GM18517 (cell line): Measurements from ENCODE around the gene KRT27.

Source experiments
- ATAC-seq: cut with Tn5 transposase; IDR thresholded peaks from one replicate; pipeline ENCODE4 v1.9.1; 2021; ENCODE audit warnings: mild to moderate bottlenecking, moderate library complexity; ENCODE audit not compliant: unreplicated experiment

Gene KRT27

DNA sequence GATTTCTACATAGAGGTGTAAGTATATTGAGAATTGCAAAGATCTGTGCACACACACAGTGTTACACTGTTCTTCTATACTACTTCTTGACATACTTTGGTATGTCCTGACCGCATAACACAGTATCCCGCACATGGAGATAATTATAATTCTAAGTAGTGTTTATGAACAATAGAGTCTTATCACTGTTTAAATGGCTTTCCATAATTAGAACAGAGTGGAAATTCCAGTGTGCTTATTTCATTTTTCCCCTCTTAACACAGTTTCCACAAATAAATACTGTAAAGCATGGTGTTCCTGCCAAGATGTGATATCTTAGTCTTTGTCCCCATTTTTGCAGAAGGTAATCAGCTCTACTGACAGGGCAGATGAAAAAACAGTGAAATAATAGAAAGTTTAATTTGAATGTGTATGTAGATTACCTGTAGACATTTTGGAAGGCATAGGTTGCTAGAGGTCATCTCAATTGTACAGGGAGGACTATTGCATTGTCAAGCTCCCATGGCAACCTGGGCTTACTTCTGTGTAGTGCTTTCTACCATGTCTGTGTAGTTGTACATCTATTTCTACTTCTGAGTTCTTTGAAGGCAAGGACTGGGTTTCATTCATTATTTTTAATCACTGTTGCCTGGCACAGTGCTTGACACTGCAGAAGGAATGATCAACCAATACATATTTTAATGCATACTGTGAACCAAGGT, 27.5 kb upstream of the KRT27 start:
- ATAC-seq: no peak

DNA sequence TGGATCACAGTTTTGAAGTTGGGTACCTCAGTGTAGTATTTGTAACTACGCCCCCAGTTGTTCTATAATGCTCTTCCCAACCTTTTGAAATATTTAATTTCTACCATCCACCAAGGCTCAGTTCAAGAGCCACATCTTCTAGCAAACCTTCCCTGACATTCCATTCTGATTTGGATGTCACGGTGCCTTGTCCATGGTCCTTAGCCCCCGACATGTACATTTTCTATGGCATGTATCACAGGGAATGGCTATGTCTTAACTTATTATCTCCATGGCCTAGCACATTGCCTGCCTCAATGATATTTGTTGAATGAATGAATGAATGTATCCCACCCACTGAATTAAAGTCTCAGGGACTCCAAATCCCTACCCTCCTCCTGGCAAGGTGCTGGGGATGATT, 23.8 kb upstream of the KRT27 start:
- no peak for ATAC-seq

GRCh38 chr17:40803617-40804082, 21.3 kb upstream of the KRT27 start:
- no peak for ATAC-seq

DNA sequence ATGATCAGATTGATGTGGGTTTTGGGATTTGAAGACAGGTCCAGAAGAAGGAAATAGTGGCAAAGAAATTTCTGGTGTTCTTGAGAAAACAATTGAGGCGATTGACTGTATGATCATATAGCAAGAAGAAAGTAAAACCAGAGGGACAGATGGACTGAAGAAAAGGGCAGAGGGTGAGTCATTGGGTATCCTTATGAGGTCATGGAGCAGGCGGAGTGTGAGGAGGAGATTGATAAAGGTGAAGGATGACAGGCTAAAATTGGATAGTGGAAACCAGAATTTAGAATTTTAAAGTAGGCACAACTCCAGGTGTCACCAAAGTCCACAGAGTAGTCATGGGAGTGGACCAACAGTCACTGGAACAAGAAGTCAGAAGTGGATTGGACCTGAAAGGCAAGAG, 18.8 kb upstream of the KRT27 start:
- ATAC-seq: no peak

- ATAC-seq: no peak
Observed at GRCh38 chr17:40800381-40800780, 18.0 kb upstream of the KRT27 start.

- no peak for ATAC-seq
Observed at GRCh38 chr17:40799859-40800258, 17.5 kb upstream of the KRT27 start, which contains the start of gene KRT28. Gene KRT28, minus strand, starts transcription at chr17:40799959. Its CDS starts 66 bp downstream, at chr17:40799893.

- ATAC-seq: no peak
Observed at GRCh38 chr17:40796846-40797245, 14.5 kb upstream of the KRT27 start.

DNA sequence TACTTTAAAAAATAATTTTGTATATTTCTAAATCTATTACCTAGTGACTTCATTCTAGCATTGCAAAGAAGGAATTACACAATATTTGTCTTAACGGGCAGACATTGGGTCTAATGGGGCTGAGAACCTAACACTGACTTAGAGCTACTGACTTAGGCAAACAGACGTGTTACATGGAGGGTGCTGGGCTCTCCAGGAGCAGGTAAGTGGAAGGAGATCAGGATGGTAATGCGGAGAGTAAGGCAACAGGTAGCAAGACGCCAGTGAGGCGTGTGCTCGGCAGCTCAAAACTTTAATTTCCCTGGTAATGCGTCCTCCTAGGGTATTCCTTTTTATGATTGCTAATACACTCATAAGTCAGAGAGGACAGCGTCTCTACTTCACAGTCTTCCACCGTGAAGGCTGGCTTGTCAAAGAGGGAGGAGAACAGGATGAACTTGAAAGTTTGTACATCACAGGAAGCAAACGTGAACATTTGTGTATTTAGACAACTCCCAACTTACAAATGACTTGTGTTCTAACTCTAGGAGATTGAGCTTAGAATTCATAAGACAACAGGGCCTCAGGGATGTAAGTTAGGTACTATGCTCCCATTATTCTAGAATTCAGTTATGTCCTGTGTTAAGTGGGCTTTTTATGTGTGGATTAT, 12.8 kb upstream of the KRT27 start:
- no peak for ATAC-seq

DNA sequence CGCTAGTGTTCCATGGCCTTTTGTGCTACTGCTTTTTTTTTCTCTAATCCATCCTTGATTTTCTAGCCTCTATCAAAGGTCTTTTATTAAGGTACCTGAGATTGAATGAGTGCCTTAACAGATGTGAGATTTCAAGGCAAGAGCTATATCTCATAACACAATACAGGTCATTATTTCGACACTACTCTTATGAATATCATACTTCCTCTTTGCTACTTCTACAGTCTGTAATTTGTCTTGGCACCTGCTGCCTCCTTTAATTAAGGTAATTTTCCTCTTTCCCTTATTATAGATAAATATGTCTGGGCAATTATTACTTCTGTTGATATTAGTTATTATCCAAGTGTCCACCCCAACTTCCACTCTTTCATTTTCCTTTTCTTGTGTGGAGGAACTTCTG, 12.1 kb upstream of the KRT27 start:
- no peak for ATAC-seq

- ATAC-seq: no peak
Observed at GRCh38 chr17:40793832-40794231, 11.5 kb upstream of the KRT27 start.

DNA sequence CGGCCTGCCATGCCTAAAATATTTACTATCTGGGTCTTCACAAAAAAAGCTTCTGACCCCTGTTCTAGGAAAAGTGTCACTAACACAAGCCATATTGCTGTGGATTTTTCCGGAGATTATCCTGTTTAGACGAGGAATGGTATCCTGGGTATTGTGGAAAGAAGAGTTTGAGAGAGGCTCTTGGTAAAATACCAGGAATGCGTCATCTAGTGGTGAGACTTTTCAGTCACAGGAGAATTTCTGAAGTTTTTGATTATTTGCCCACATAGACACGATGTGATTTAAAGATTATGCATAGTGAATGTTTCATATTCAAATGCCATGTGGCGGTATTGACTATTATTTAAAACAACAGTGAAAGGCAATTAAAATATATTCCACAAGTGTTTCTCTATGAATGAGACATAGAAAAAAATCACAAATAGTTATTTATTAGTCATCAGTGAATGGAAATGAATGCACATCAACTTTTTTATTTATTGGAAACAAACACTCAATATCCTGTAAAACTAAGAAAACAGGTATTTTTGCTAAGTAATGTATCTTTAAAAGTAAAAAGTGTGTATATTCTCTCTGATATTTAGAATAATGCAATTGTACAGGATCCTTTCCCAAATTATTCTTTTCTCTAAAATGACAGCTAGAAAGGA, 9.6 kb upstream of the KRT27 start:
- ATAC-seq: no peak

DNA sequence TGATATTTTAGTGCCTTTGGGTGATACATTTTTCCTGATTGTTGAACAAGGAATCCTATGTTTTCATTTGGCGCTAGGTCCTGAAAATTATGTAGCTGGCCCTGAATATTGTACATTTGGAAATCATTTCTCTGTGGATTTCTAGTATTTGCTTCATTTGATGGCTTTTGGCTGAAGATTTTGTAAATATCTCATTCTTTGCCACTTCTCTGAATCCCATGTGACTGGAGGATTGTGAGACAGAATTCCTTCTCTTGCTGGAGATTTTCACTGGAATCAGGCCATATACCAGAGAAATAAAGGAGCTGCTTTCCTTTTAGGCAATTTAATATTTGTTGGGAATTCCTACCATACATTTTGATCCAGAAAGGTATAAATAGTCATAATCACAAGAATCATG, 8.8 kb upstream of the KRT27 start:
- no peak for ATAC-seq

DNA sequence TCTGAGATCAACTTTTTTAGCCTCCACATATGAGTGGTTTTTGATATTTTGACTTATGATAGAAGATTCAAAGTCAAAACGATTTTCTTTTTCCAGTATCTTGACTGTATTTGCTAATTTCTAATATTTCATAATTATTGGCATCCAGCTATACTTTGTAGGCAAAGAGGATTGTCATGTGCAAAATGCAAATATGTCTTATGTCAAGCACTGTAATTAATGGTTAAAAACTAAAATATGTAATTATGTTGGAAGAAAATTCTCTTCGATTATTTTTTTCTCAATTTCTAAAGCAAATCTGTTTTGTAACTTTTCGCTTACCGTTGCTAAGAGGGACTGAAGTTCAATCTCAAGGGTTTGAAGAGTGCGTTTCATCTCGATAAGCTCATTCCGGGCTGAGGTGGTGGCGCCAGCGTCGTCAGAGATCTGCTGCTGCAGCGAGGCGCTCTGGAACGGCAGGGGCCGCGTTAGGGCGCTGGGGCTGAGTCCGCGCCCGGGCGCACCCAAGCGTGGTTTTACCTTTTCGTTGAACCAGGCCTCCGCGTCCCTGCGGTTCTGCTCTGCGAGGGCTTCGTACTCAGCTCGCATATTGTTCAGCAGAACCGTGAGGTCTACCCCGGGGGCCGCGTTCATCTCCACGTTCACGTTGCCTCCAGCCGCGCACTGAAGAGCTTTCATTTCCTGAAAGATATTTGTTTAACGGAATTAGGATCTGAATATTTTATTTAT, 3.0 kb downstream of the KRT27 start:
- no peak for ATAC-seq

DNA sequence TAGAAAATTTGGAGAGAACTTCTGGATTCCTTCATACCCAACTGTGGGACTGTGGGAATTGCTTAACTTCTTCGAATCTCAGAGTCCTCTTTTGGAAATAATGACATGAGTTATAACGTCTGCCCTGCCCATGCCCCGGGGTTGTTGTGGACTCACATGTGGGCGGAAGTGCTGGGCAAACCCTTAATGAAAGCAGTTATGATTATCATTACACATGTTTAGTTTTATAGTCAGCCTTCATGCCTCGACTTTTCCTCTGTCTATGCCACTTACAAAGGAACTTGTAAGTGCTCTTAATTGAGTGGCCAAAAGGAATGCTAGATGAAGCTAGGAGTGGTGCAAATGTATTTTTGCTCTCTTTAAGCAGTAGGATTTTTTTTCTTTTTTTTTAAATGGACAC, 3.9 kb downstream of the KRT27 start:
- no peak for ATAC-seq

- no peak for ATAC-seq
Observed at GRCh38 chr17:40777971-40778370, 4.4 kb downstream of the KRT27 start.

DNA sequence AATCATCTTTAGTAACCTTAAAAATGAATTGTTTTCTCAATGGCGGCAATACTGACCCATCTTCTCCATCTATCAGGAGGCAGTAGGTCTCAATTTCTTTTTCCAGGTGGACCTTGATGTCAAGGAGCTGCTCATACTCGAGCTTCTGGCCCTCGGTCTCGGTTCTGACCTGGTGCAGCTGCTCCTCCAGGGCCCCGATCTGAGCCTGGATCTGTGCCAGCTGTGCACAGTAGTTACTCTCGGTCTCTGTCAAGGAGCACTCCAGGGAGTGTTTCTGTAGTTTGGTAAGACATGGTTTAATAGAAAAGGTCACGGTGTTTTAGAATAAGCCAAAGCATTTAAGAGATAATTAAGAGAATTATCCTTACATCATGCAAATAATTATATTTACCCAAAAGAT, 4.9 kb downstream of the KRT27 start:
- no peak for ATAC-seq

GRCh38 chr17:40775945-40776344, 6.4 kb downstream of the KRT27 start:
- ATAC-seq: no peak

GRCh38 chr17:40772101-40772500, 10.2 kb downstream of the KRT27 start, which contains the start of gene KRT26:
Gene KRT26, minus strand, starts transcription at chr17:40772201. Its CDS starts 88 bp downstream, at chr17:40772113.
- no peak for ATAC-seq

DNA sequence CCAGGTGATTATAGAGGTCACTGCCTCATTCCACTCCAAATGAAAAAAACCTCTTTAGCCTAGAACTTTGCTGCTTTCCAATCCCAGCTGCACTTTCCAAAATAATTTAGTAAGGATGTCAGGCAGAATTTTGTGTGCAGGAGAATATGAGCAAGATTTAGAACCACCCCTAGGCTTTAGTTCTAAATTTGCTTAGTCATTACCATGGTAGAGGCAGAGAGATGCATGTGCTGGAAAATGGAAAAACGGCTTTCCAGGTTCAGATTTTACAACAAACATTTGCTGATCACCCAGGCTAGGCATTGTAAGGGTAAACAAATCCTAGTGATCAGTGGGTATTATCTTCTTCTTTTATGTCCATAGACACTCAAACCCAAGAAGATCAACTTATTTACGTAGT, 16.7 kb downstream of the KRT27 start:
- ATAC-seq: no peak

DNA sequence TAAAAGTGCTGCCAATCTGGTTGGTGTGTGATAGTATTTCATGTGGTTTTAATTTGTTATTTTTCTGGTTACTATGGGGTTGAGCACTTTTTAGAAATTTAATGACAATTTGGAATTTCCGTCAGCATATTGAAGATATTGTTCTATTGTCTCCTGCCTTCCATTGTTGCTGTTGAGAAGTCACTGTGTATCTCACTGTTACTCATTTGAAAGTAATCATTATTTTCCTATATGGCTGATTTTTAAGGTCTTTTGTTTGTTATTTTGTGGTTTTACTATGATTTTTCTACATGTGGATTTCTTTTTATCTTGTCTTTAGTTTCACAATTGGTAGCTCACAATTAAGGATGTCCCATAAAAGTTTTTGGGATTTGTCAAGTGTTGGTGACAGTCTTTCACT, 18.6 kb downstream of the KRT27 start:
- no peak for ATAC-seq
